ENCODE results near the gene IPCEF1.
"Not testable (repeated sequence)": the region's sequence is repeated elsewhere in the genome, so short reads cannot be mapped to it uniquely, and the experiment has no call there.

IPCEF1 gene

GRCh38 chr6:154197196-154197860, 159.3 kb downstream of the IPCEF1 start:
- peak; percentile 55 for DNase-seq (ENCODE audit: low read depth)
- TF ChIP-seq CTCF (conservative IDR thresholded peaks at IDR 0.05; ENCODE audit: low read depth, low read length), result no peak
- no peak overlapping the region for H3K4me3 ChIP-seq (ENCODE audit: low read depth, low read length)

DNA sequence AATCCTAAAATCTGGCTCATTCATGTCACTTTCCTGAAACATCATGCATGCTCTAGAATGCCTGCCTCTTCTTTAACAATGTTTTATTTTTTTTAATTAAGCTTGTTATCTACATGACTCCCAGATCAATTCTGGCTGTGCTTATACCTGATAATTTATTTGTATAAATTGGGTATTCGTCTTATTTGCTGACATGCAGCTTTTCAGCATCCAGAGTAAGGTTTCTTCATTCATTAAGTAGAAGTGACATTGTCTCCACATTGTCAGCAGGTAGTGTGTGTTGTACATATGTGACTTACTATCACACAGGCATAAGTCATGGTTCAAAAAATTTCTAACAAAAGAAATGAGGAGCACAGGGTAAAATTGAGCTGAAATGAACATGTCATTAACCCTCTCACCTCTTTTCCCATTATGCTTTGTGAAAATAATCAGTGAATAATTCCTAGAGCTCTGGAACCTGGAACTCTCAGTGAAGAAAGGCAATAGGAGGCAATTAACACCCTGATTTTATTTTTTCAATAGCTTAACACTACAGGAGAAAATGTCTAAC, 160.2 kb downstream of the IPCEF1 start:
- H3K4me3 ChIP-seq (ENCODE audit: low read depth, low read length), result no peak overlapping the region
- DNase-seq (ENCODE audit: low read depth), result no peak
- TF ChIP-seq CTCF (conservative IDR thresholded peaks at IDR 0.05; ENCODE audit: low read depth, low read length), result no peak

DNA sequence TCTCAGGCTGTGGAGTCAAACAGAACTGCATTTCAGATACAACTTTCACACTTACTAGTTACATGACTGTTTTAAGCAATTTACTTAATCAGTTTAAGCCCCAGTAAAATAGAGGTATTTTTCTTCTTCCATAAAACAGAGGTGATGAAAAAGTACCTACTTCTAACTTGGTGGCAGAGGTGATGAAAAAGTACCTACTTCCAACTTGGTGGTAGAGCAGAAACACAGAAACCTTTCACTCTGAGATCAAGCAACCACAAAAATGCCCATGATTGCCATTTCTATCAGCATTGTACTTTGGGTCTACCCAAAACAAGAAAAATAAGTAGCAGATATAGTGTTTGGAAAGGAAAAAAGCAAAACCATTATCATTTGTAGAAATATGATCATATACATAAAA, 168.9 kb downstream of the IPCEF1 start:
- H3K4me3 ChIP-seq (ENCODE audit: low read depth, low read length), result no peak overlapping the region
- DNase-seq (ENCODE audit: low read depth), result no peak
- TF ChIP-seq CTCF (conservative IDR thresholded peaks at IDR 0.05; ENCODE audit: low read depth, low read length), result no peak

DNA sequence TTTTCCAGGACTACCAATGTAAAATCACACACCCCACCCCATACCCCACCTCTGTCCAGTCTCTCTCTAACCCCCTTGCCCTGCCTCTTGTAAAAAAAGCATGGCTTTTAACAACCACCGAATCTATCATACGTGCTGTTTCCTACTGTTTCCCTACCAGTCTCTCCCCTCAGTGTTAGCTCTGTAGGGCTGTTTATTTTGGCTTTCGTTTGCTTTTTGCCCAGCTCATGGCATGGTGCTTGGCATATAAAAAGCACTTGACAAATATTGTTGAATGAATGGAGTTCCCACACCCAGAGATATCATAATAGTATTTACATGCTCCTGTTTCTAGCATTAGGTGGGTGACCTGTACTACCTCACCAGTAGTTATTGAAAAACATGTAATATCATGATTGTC, 169.4 kb downstream of the IPCEF1 start:
- TF ChIP-seq CTCF (conservative IDR thresholded peaks at IDR 0.05; ENCODE audit: low read depth, low read length), result no peak
- DNase-seq (ENCODE audit: low read depth), result no peak
- no peak overlapping the region for H3K4me3 ChIP-seq (ENCODE audit: low read depth, low read length)

DNA sequence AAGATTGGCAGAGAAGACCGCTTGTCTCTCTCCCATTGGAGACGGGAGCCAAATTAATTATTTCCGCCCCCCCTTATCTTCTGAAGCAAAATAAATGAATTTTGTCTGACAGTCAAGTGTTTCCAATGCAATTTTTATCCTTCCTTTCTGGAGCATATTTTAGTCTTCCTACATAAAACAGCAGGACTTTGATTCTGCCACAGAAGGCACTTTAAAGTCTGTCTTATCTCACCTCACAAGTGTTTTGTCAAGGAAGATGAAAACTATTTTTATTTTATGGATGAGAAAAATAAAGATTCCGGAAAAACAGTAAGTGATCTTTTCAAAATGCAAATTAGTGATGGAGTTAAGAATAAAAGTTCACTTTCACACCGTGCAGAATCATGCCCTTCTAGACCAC, 177.2 kb downstream of the IPCEF1 start:
- TF ChIP-seq CTCF (conservative IDR thresholded peaks at IDR 0.05; ENCODE audit: low read depth, low read length), result no peak
- DNase-seq (ENCODE audit: low read depth), result no peak
- no peak overlapping the region for H3K4me3 ChIP-seq (ENCODE audit: low read depth, low read length)

GRCh38 chr6:154172393-154172792, 184.2 kb downstream of the IPCEF1 start:
- DNase-seq (ENCODE audit: low read depth); H3K4me3 ChIP-seq (ENCODE audit: low read depth, low read length): not testable (repeated sequence)

DNA sequence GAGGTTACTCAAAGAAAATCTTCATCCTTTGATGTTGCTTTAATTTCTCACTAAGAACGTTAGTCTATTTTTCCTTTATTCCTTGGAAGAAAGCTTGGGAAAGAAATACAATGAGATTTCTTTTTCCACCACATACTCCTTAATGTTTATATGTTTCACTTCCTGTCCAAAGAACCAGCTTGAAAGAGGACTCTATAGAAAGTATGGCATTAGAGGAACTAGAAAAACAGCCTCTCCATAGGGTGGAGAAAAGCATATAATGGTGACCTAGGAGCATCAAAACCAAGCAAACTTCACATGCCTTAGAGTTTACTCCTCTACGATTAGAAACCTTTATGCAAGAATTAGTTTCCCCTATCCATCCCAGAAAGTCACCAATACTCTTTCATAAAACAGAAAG, 186.5 kb downstream of the IPCEF1 start:
- no peak overlapping the region for H3K4me3 ChIP-seq (ENCODE audit: low read depth, low read length)

More for the DNA sequence above, 186.5 kb downstream of the IPCEF1 start:
- no peak for TF ChIP-seq CTCF (conservative IDR thresholded peaks at IDR 0.05; ENCODE audit: low read depth, low read length)
- no peak for DNase-seq (ENCODE audit: low read depth)
